GM12891 (cell line): ENCODE results near the gene PGBD5.

Experiments used
- PAX5 ChIP-seq: IDR thresholded peaks from 2 replicates; pipeline ENCODE4 v1.6.1; 2011; ENCODE audit warnings: low read length, moderate library complexity, mild to moderate bottlenecking; ENCODE audit not compliant: insufficient read depth, severe bottlenecking
- POLR2A ChIP-seq: IDR thresholded peaks from 2 replicates; pipeline ENCODE4 v1.6.1; 2011; ENCODE audit warnings: low read depth, low read length, control low read depth
- POLR2AphosphoS5 ChIP-seq: IDR thresholded peaks from 2 replicates; pipeline ENCODE4 v1.6.1; 2011; ENCODE audit warnings: low read depth, low read length, control low read depth
- POU2F2 ChIP-seq: IDR thresholded peaks from 2 replicates; pipeline ENCODE4 v1.6.1; 2011; ENCODE audit warnings: low read depth, mild to moderate bottlenecking, control low read depth, low read length, moderate library complexity
- TAF1 ChIP-seq: IDR thresholded peaks from 2 replicates; pipeline ENCODE4 v1.6.1; 2011; ENCODE audit warnings: low read depth, low read length, control low read depth

DNA sequence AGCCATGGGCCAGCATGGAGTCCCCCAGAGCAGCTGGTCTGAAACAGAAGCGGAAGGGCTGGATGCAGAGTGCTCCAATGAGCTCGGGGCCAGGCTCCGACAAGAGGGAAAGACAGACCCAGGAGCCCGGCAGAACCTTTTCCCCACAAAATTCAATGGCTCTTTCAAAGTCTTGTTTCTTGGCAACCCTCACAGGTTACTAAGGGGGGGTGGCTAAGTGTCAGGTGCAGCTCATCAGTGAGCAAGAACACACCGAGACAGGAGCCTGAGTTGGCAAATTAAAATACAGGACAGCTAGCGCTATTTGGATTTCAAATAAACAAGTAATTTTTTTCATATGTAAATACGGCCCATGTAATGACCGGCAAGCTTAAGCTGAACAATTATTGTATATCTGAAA lies 27.3 kb downstream of the PGBD5 start:
- TF ChIP-seq POLR2A = no peak
- TF ChIP-seq POLR2AphosphoS5 = no peak
- TF ChIP-seq POU2F2 = no peak
- no peak for TF ChIP-seq TAF1
- TF ChIP-seq PAX5 = no peak
